DND-41 (cell line): ENCODE measurements around the gene ARPC4.
A peak's percentile ranks its signal among the peaks of the same experiment; 100 is the strongest.
"Not testable (repeated sequence)": the region's sequence is repeated elsewhere in the genome, so short reads cannot be mapped to it uniquely, and the experiment has no call there.

Experiments
- ATAC-seq: fragments of 200-7000 bp; cut with Tn5 transposase; 3 replicates; pipeline ENCODE4 v1.9.1; 2021; ENCODE audit warnings: low read depth; ENCODE audit not compliant: insufficient read depth
- DNase-seq: peaks from one replicate; pipeline ENCODE4 v3.0.0-alpha.2; 2020
- H2AFZ ChIP-seq: 2 replicates; pipeline ENCODE4 v1.6.0; 2012; ENCODE audit warnings: low read depth, low read length
- H3K27ac ChIP-seq: 2 replicates; pipeline ENCODE4 v1.5.1; 2012; ENCODE audit warnings: low read length, inconsistent platforms
- H3K27me3 ChIP-seq: fragments of 200-600 bp; sonication (generic); 2 replicates; pipeline ENCODE4 v1.6.0; 2012; ENCODE audit warnings: low read length, mild to moderate bottlenecking, inconsistent platforms; ENCODE audit not compliant: insufficient read depth, poor library complexity
- H3K36me3 ChIP-seq: 2 replicates; pipeline ENCODE4 v1.5.1; 2012; ENCODE audit warnings: low read length, inconsistent platforms; ENCODE audit not compliant: insufficient read depth
- H3K4me1 ChIP-seq: 2 replicates; pipeline ENCODE4 v1.5.1; 2012; ENCODE audit warnings: mild to moderate bottlenecking, low read length; ENCODE audit not compliant: insufficient read depth
- H3K4me2 ChIP-seq: 2 replicates; pipeline ENCODE4 v1.6.0; 2012; ENCODE audit warnings: mild to moderate bottlenecking, moderate library complexity, low read length, inconsistent platforms; ENCODE audit not compliant: insufficient read depth
- H3K4me3 ChIP-seq, 2 experiments: fragments of 200-600 bp in 1 of 2; shearing (Covaris generic) in 1 of 2; 2 replicates each; pipeline ENCODE4 v1.5.1; 2012 to 2016; ENCODE audit warnings: inconsistent platforms in 2 of 2, low read length in 2 of 2, mild to moderate bottlenecking in 2 of 2, low read depth in 1 of 2, moderate library complexity in 1 of 2
- H3K79me2 ChIP-seq: 2 replicates; pipeline ENCODE4 v1.6.0; 2012; ENCODE audit warnings: low read length, inconsistent platforms; ENCODE audit not compliant: insufficient read depth
- H3K9ac ChIP-seq: 2 replicates; pipeline ENCODE4 v1.6.0; 2012; ENCODE audit warnings: low read depth, mild to moderate bottlenecking, inconsistent platforms, low read length, moderate library complexity
- H3K9me3 ChIP-seq: 2 replicates; pipeline ENCODE4 v1.5.1; 2012; ENCODE audit warnings: low read length, moderate library complexity, mild to moderate bottlenecking, inconsistent platforms; ENCODE audit not compliant: insufficient read depth, severe bottlenecking
- H4K20me1 ChIP-seq: 2 replicates; pipeline ENCODE4 v1.6.0; 2012; ENCODE audit warnings: low read length; ENCODE audit not compliant: insufficient read depth
- CTCF ChIP-seq: IDR thresholded peaks from 2 replicates; pipeline ENCODE4 v1.5.1; 2012; ENCODE audit warnings: borderline replicate concordance, low read length, moderate library complexity, mild to moderate bottlenecking; ENCODE audit not compliant: poor library complexity, severe bottlenecking; ENCODE audit errors: extremely low read depth
- EZH2 ChIP-seq: IDR thresholded peaks from 3 replicates; pipeline ENCODE4 v1.6.1; 2012; ENCODE audit warnings: borderline replicate concordance, low read depth, mild to moderate bottlenecking, moderate library complexity, low read length, inconsistent platforms; ENCODE audit not compliant: severe bottlenecking

The ARPC4 gene

GRCh38 chr3:9768141-9768775 lies 24.6 kb upstream of the ARPC4 start:
- no peak for DNase-seq
- Histone ChIP-seq H3K27me3 (no peaks in the 10 kb centered on the region), H3K4me1 (no peaks in the 10 kb centered on the region), H3K4me2 (no peak overlapping the region), H3K79me2 (no peaks in the 10 kb centered on the region), H3K4me3 (no peak overlapping the region), H3K27ac (no peak overlapping the region), H3K9me3 (no peaks in the 10 kb centered on the region), H4K20me1 (0 out of 2 replicates have a peak, but pooled peaks cover 7% of the 10 kb centered on the region), H2AFZ (no peak overlapping the region), H3K9ac (no peak overlapping the region), H3K36me3 (no peaks in the 10 kb centered on the region)
- TF ChIP-seq EZH2, result no peak
- ATAC-seq, result no peak

DNA sequence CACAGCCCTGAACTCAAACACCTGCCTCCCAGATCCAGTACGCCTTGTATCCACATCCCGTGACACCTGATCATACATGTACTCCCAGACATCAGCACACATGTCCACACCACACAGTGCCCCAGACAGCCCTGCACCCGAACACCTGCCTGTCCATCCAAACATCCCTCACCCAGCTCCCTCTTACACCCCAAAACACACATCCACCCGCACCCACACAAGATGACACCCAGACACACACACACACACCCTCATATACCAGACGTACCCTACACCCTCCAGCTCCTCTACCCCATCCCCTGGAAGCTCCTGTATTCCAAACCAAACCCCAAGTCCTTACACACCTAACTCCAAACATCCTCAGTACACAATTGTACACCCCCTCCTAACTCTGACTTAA lies 23.9 kb upstream of the ARPC4 start:
- no peaks in the 10 kb centered on the region for H3K9me3 ChIP-seq
- no peak for DNase-seq
- peak; percentile 11; the same call in 1 of the 3 replicates for ATAC-seq
- H3K27me3 ChIP-seq, result no peaks in the 10 kb centered on the region
- 0 out of 2 replicates have a peak, but pooled peaks cover 7% of the 10 kb centered on the region for H4K20me1 ChIP-seq
- no peak overlapping the region for H3K27ac ChIP-seq
- no peaks in the 10 kb centered on the region for H3K4me1 ChIP-seq
- no peak overlapping the region for H3K4me2 ChIP-seq
- TF ChIP-seq CTCF, result no peak
- no peak for TF ChIP-seq EZH2
- no peak overlapping the region for H3K9ac ChIP-seq
- H3K4me3 ChIP-seq, result no peak overlapping the region
- no peaks in the 10 kb centered on the region for H3K79me2 ChIP-seq
- H2AFZ ChIP-seq, result no peak overlapping the region
- H3K36me3 ChIP-seq, result no peaks in the 10 kb centered on the region

- H3K79me2 ChIP-seq, result no peaks in the 10 kb centered on the region
- H3K9me3 ChIP-seq, result no peaks in the 10 kb centered on the region
- 0 out of 2 replicates have a peak, but pooled peaks cover 7% of the 10 kb centered on the region for H4K20me1 ChIP-seq
- H3K36me3 ChIP-seq, result no peaks in the 10 kb centered on the region
- no peak for DNase-seq
- H3K27me3 ChIP-seq, result no peaks in the 10 kb centered on the region
- H3K4me2 ChIP-seq, result no peak within 1 kb of the TSS
- no peaks in the 10 kb centered on the region for H3K4me1 ChIP-seq
- no peak within 1 kb of the TSS for H3K9ac ChIP-seq
- H3K27ac ChIP-seq, result no peak within 1 kb of the TSS
- H3K4me3 ChIP-seq, result no peak within 1 kb of the TSS
- 0 out of 3 replicates have a peak, but pooled peaks have one; percentile 5 for ATAC-seq
- H2AFZ ChIP-seq, result no peak within 1 kb of the TSS
- no peak for TF ChIP-seq EZH2
- no peak for TF ChIP-seq CTCF
These were observed 23.2 kb upstream of the ARPC4 start, which contains the start of gene CAMK1 for GRCh38 chr3:9769426-9770275. Gene CAMK1, minus strand, starts transcription at chr3:9769947. Its CDS starts 2,198 bp downstream, at chr3:9767749.

- Histone ChIP-seq H2AFZ (no peak overlapping the region), H3K4me3 (no peak overlapping the region), H3K4me2 (no peak overlapping the region)
These were observed 22.5 kb upstream of the ARPC4 start for GRCh38 chr3:9770276-9770812.

GRCh38 chr3:9771007-9771406 lies 21.9 kb upstream of the ARPC4 start:
- not testable (repeated sequence) for H3K4me1 ChIP-seq, H3K9ac ChIP-seq, H3K4me2 ChIP-seq, DNase-seq, H3K79me2 ChIP-seq, H3K36me3 ChIP-seq, ATAC-seq, H3K27me3 ChIP-seq, H3K9me3 ChIP-seq, H3K27ac ChIP-seq, H3K4me3 ChIP-seq, H2AFZ ChIP-seq, H4K20me1 ChIP-seq

More at GRCh38 chr3:9770276-9770812, 22.5 kb upstream of the ARPC4 start:
- DNase-seq, result no peak
- no peaks in the 10 kb centered on the region for H3K4me1 ChIP-seq
- no peaks in the 10 kb centered on the region for H3K27me3 ChIP-seq
- TF ChIP-seq CTCF (no peak), EZH2 (no peak)
- H3K27ac ChIP-seq, result no peak overlapping the region
- 0 out of 2 replicates have a peak, but pooled peaks cover 7% of the 10 kb centered on the region for H4K20me1 ChIP-seq
- H3K9me3 ChIP-seq, result no peaks in the 10 kb centered on the region
- H3K79me2 ChIP-seq, result no peaks in the 10 kb centered on the region
- ATAC-seq, result no peak
- no peaks in the 10 kb centered on the region for H3K36me3 ChIP-seq
- no peak overlapping the region for H3K9ac ChIP-seq
